ENCODE measurements around the gene SERGEF.
"Not testable (repeated sequence)": the region's sequence is repeated elsewhere in the genome, so short reads cannot be mapped to it uniquely, and the experiment has no call there.

The SERGEF gene

GRCh38 chr11:17906436-17906835 is 106.4 kb downstream of the SERGEF start:
- no peak for DNase-seq (ENCODE audit: low read depth)

GRCh38 chr11:17905477-17905876 is 107.4 kb downstream of the SERGEF start:
- DNase-seq (ENCODE audit: low read depth) = no peak

GRCh38 chr11:17901481-17901880 is 111.4 kb downstream of the SERGEF start:
- DNase-seq (ENCODE audit: low read depth) = no peak

GRCh38 chr11:17898782-17899181 is 114.1 kb downstream of the SERGEF start:
- DNase-seq (ENCODE audit: low read depth) = no peak

- no peak for DNase-seq (ENCODE audit: low read depth)
Measured at GRCh38 chr11:17898071-17898470, 114.8 kb downstream of the SERGEF start.

GRCh38 chr11:17897495-17897894 is 115.4 kb downstream of the SERGEF start:
- DNase-seq (ENCODE audit: low read depth) = no peak

- DNase-seq (ENCODE audit: low read depth) = not testable (repeated sequence)
Measured at GRCh38 chr11:17896496-17897151, 116.2 kb downstream of the SERGEF start.

GRCh38 chr11:17894929-17895658 is 117.8 kb downstream of the SERGEF start:
- no peak for DNase-seq (ENCODE audit: low read depth)

GRCh38 chr11:17892409-17892808 is 120.4 kb downstream of the SERGEF start:
- no peak for DNase-seq (ENCODE audit: low read depth)

GRCh38 chr11:17890325-17890724 is 122.5 kb downstream of the SERGEF start:
- DNase-seq (ENCODE audit: low read depth) = no peak

GRCh38 chr11:17887779-17888178 is 125.1 kb downstream of the SERGEF start:
- no peak for DNase-seq (ENCODE audit: low read depth)

GRCh38 chr11:17883946-17884345 is 128.9 kb downstream of the SERGEF start:
- no peak for DNase-seq (ENCODE audit: low read depth)

- no peak for DNase-seq (ENCODE audit: low read depth)
Measured at GRCh38 chr11:17883057-17883456, 129.8 kb downstream of the SERGEF start.

- no peak for DNase-seq (ENCODE audit: low read depth)
Measured at GRCh38 chr11:17878743-17879142, 134.1 kb downstream of the SERGEF start.

- DNase-seq (ENCODE audit: low read depth) = no peak
Measured at GRCh38 chr11:17877886-17878285, 135.0 kb downstream of the SERGEF start.

- no peak for DNase-seq (ENCODE audit: low read depth)
Measured at GRCh38 chr11:17876827-17877226, 136.0 kb downstream of the SERGEF start.

- DNase-seq (ENCODE audit: low read depth) = no peak
Measured at GRCh38 chr11:17875891-17876290, 137.0 kb downstream of the SERGEF start.

- DNase-seq (ENCODE audit: low read depth) = no peak
Measured at GRCh38 chr11:17873586-17873985, 139.3 kb downstream of the SERGEF start.

- DNase-seq (ENCODE audit: low read depth) = not testable (repeated sequence)
Measured at GRCh38 chr11:17868398-17868797, 144.4 kb downstream of the SERGEF start.

GRCh38 chr11:17867341-17867740 is 145.5 kb downstream of the SERGEF start:
- no peak for DNase-seq (ENCODE audit: low read depth)

- no peak for DNase-seq (ENCODE audit: low read depth)
Measured at GRCh38 chr11:17865765-17866428, 146.9 kb downstream of the SERGEF start.

GRCh38 chr11:17864478-17864941 is 148.3 kb downstream of the SERGEF start:
- no peak for DNase-seq (ENCODE audit: low read depth)

Measured in activated T-helper 1 cell treated with Interleukin-2 at 50 U/mL for 16 hours (primary cell).